Ascending aorta (tissue), 2 donors: Measurements from ENCODE around the gene HM13. TPM values are rescaled to one million over a fixed set of nuclear protein-coding genes. Genes with fewer than 3 reads are reported as not detected.
A peak's percentile ranks its signal among the peaks of the same experiment; 100 is the strongest.

Experiments used
- DNase-seq, 2 donors: peaks; one replicate each; pipeline ENCODE4 v3.0.0-alpha.2; 2019; ENCODE audit warnings: low spot score in 2 of 2
- H3K27ac ChIP-seq, 2 donors: fragments of 200-600 bp; sonication (generic); one replicate each; pipeline ENCODE4 v1.5.1; 2016 to 2017; ENCODE audit warnings: mild to moderate bottlenecking in 1 of 2
- H3K27me3 ChIP-seq: fragments of 200-600 bp; sonication (generic); one replicate; pipeline ENCODE4 v1.5.1; 2017
- H3K36me3 ChIP-seq, 2 donors: fragments of 200-600 bp; sonication (generic); one replicate each; pipeline ENCODE4 v1.5.1; 2016
- H3K4me1 ChIP-seq, 2 donors: fragments of 200-600 bp; sonication (generic); one replicate each; pipeline ENCODE4 v1.5.1; 2016 to 2017; ENCODE audit warnings: mild to moderate bottlenecking in 1 of 2
- H3K4me3 ChIP-seq, 2 donors: fragments of 200-600 bp; sonication (generic); one replicate each; pipeline ENCODE4 v1.5.1; 2016 to 2017; ENCODE audit warnings: mild to moderate bottlenecking in 1 of 2
- H3K9me3 ChIP-seq, 2 donors: fragments of 200-600 bp; sonication (generic); one replicate each; pipeline ENCODE4 v1.5.1; 2016
- CTCF ChIP-seq, 3 experiments: fragments of 200-600 bp in 2 of 3; fragments of 450-650 bp in 1 of 3; sonication (generic) in 2 of 3; IDR thresholded peaks; one replicate each; pipeline ENCODE4 v1.5.1; 2016 to 2019; ENCODE audit warnings: antibody characterized with exemption in 3 of 3, mild to moderate bottlenecking in 1 of 3, moderate library complexity in 1 of 3
- intact Hi-C: fragments of 100-400 bp; cut with DNase I; formaldehyde crosslinking; loops from one replicate; pipeline ENCODE4 v1.15.1; 2023
- total RNA-seq: library from RNA; depleted of rRNA; stranded (reverse); fragments of >200 nt; gene quantifications from one replicate; pipeline ENCODE4 v1.1.0, GENCODE V29; 2016

HM13 gene
- total RNA-seq, 1 donor from 2014 or later = 84.9 TPM

GRCh38 chr20:31555203-31555775, 41.0 kb downstream of the HM13 start:
- no peak overlapping the region for H3K4me3 ChIP-seq
- H3K27ac ChIP-seq = no peak overlapping the region
- H3K9me3 ChIP-seq = no peaks in the 10 kb centered on the region
- H3K27me3 ChIP-seq = no peaks in the 10 kb centered on the region
- peaks cover 29 to 57% of the 10 kb centered on the region in 2 donors for H3K36me3 ChIP-seq
- peaks cover under 1 to 5% of the 10 kb centered on the region in 2 donors for H3K4me1 ChIP-seq
- no peak for TF ChIP-seq CTCF (IDR thresholded peaks at IDR 0.05)
- intact Hi-C loops = no loop called here
- no peak for DNase-seq

GRCh38 chr20:31559704-31560093, 45.5 kb downstream of the HM13 start:
- Histone ChIP-seq H3K4me3 (no peak overlapping the region), H3K4me1 (peaks cover 10 to 23% of the 10 kb centered on the region in 2 donors), H3K9me3 (no peaks in the 10 kb centered on the region), H3K27me3 (no peaks in the 10 kb centered on the region), H3K36me3 (peaks cover 19 to 45% of the 10 kb centered on the region in 2 donors), H3K27ac (peak overlapping the region; percentile 78 to 92)
- intact Hi-C loops = loop anchor here (2.0 to 5.0 kb wide), 3 partner anchors 163 to 283 kb away; partner anchors contain the start of gene BCL2L1
- no peak for TF ChIP-seq CTCF (IDR thresholded peaks at IDR 0.05)
- DNase-seq = no peak

- Histone ChIP-seq H3K4me3 (no peak overlapping the region), H3K4me1 (peaks cover 10 to 23% of the 10 kb centered on the region in 2 donors), H3K27ac (peak overlapping the region; percentile 78 to 92), H3K36me3 (peaks cover 24 to 45% of the 10 kb centered on the region in 2 donors), H3K27me3 (no peaks in the 10 kb centered on the region), H3K9me3 (no peaks in the 10 kb centered on the region)
- TF ChIP-seq CTCF (IDR thresholded peaks at IDR 0.05) = peak; percentile 83 to 84 (median 83)
- intact Hi-C loops = loop anchor here (2.0 to 5.0 kb wide), 3 partner anchors 163 to 282 kb away; partner anchors contain the start of gene BCL2L1
- peak; percentile 35 to 89 for DNase-seq
These were observed 46.0 kb downstream of the HM13 start for GRCh38 chr20:31560094-31560745.

GRCh38 chr20:31560746-31561598, 46.7 kb downstream of the HM13 start:
- H3K9me3 ChIP-seq = no peaks in the 10 kb centered on the region
- DNase-seq = peak; percentile 55 to 91
- H3K27ac ChIP-seq = peak overlapping the region; percentile 78 to 92
- intact Hi-C loops = loop anchor here (1.0 to 5.0 kb wide), 4 partner anchors 11 to 281 kb away; partner anchors contain the start of gene BCL2L1
- no peaks in the 10 kb centered on the region for H3K27me3 ChIP-seq
- no peak for TF ChIP-seq CTCF (IDR thresholded peaks at IDR 0.05)
- no peak overlapping the region for H3K4me3 ChIP-seq
- peaks cover 24 to 46% of the 10 kb centered on the region in 2 donors for H3K36me3 ChIP-seq
- H3K4me1 ChIP-seq = peaks cover 10 to 23% of the 10 kb centered on the region in 2 donors

GRCh38 chr20:31562241-31562640, 48.0 kb downstream of the HM13 start:
- peak overlapping the region; percentile 78 to 92 for H3K27ac ChIP-seq
- peaks cover 10 to 23% of the 10 kb centered on the region in 2 donors for H3K4me1 ChIP-seq
- H3K36me3 ChIP-seq = peaks cover 24 to 55% of the 10 kb centered on the region in 2 donors
- TF ChIP-seq CTCF (IDR thresholded peaks at IDR 0.05) = no peak
- DNase-seq = no peak
- intact Hi-C loops = loop anchor here (5.0 kb wide), 2 partner anchors 250 to 280 kb away; no protein-coding TSS in a partner anchor
- no peaks in the 10 kb centered on the region for H3K9me3 ChIP-seq
- no peaks in the 10 kb centered on the region for H3K27me3 ChIP-seq
- H3K4me3 ChIP-seq = no peak overlapping the region
